ENCODE measurements around the gene INPP5B. TPM values are rescaled to one million over a fixed set of nuclear protein-coding genes. Genes with fewer than 3 reads are reported as not detected.

The INPP5B gene
- total and polyA plus RNA-seq, 2 of the 13 experiments (the other 11 are each of a cell fraction or from before 2014, with no cell fraction given) = 9.0 to 9.8 TPM

GRCh38 chr1:37940299-37940947, 6.4 kb downstream of the INPP5B start (continued):
- TF ChIP-seq, protein P1, sequence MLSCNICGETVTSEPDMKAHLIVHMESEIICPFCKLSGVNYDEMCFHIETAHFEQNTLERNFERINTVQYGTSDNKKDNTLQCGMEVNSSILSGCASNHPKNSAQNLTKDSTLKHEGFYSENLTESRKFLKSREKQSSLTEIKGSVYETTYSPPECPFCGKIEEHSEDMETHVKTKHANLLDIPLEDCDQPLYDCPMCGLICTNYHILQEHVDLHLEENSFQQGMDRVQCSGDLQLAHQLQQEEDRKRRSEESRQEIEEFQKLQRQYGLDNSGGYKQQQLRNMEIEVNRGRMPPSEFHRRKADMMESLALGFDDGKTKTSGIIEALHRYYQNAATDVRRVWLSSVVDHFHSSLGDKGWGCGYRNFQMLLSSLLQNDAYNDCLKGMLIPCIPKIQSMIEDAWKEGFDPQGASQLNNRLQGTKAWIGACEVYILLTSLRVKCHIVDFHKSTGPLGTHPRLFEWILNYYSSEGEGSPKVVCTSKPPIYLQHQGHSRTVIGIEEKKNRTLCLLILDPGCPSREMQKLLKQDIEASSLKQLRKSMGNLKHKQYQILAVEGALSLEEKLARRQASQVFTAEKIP (CRISPR knock-in tag; IDR thresholded peaks at IDR 0.05; ENCODE audit: borderline replicate concordance) = no peak
- no peak for TF ChIP-seq ZNF17 (CRISPR knock-in tag; IDR thresholded peaks at IDR 0.05)
- TF ChIP-seq ZNF737 (CRISPR knock-in tag; IDR thresholded peaks at IDR 0.05; ENCODE audit: borderline replicate concordance) = no peak
- TF ChIP-seq FOXA3 (CRISPR knock-in tag; IDR thresholded peaks at IDR 0.05) = 0 out of 2 replicates have a peak, but pooled peaks have one; percentile 13
- no peak for TF ChIP-seq EHMT2 (IDR thresholded peaks at IDR 0.05; ENCODE audit: borderline replicate concordance, low read depth, low read length)
- no peak for TF ChIP-seq POLR2AphosphoS5 (IDR thresholded peaks at IDR 0.05; ENCODE audit: low read depth, low read length)
- TF ChIP-seq DNMT1 (CRISPR knock-in tag; IDR thresholded peaks at IDR 0.05) = no peak
- TF ChIP-seq ARID2 (CRISPR knock-in tag; IDR thresholded peaks at IDR 0.05; ENCODE audit: borderline replicate concordance) = no peak
- TF ChIP-seq ZNF577 (CRISPR knock-in tag; IDR thresholded peaks at IDR 0.05; ENCODE audit: borderline replicate concordance, low read depth) = no peak
- TF ChIP-seq ZNF570 (CRISPR knock-in tag; IDR thresholded peaks at IDR 0.05; ENCODE audit: borderline replicate concordance) = no peak
- no peak for TF ChIP-seq ZSCAN29 (CRISPR knock-in tag; conservative IDR thresholded peaks at IDR 0.05)
- TF ChIP-seq RFX3 (CRISPR knock-in tag; IDR thresholded peaks at IDR 0.05) = no peak
- TF ChIP-seq MAFK (conservative IDR thresholded peaks at IDR 0.05 in 1 of 2, IDR thresholded peaks at IDR 0.05 in 1 of 2; ENCODE audit: low read length in 2 of 2) = no peak
- TF ChIP-seq KAT7 (CRISPR knock-in tag; IDR thresholded peaks at IDR 0.05; ENCODE audit: borderline replicate concordance) = no peak
- no peak for TF ChIP-seq NR0B2 (CRISPR knock-in tag; IDR thresholded peaks at IDR 0.05)
- TF ChIP-seq RERE (CRISPR knock-in tag; IDR thresholded peaks at IDR 0.05; ENCODE audit: low read depth) = no peak
- TF ChIP-seq ZNF720 (CRISPR knock-in tag; IDR thresholded peaks at IDR 0.05) = no peak
- TF ChIP-seq CENPX (CRISPR knock-in tag; IDR thresholded peaks at IDR 0.05) = no peak
- TF ChIP-seq, protein P2, sequence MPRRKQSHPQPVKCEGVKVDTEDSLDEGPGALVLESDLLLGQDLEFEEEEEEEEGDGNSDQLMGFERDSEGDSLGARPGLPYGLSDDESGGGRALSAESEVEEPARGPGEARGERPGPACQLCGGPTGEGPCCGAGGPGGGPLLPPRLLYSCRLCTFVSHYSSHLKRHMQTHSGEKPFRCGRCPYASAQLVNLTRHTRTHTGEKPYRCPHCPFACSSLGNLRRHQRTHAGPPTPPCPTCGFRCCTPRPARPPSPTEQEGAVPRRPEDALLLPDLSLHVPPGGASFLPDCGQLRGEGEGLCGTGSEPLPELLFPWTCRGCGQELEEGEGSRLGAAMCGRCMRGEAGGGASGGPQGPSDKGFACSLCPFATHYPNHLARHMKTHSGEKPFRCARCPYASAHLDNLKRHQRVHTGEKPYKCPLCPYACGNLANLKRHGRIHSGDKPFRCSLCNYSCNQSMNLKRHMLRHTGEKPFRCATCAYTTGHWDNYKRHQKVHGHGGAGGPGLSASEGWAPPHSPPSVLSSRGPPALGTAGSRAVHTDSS (CRISPR knock-in tag; conservative IDR thresholded peaks at IDR 0.05) = no peak
- TF ChIP-seq WIZ (CRISPR knock-in tag; IDR thresholded peaks at IDR 0.05) = no peak
- no peak for TF ChIP-seq KLF13 (CRISPR knock-in tag; IDR thresholded peaks at IDR 0.05)
